ENCODE measurements around the gene NKD1.
"Not testable (repeated sequence)": the region's sequence is repeated elsewhere in the genome, so short reads cannot be mapped to it uniquely, and the experiment has no call there.

NKD1 gene

DNA sequence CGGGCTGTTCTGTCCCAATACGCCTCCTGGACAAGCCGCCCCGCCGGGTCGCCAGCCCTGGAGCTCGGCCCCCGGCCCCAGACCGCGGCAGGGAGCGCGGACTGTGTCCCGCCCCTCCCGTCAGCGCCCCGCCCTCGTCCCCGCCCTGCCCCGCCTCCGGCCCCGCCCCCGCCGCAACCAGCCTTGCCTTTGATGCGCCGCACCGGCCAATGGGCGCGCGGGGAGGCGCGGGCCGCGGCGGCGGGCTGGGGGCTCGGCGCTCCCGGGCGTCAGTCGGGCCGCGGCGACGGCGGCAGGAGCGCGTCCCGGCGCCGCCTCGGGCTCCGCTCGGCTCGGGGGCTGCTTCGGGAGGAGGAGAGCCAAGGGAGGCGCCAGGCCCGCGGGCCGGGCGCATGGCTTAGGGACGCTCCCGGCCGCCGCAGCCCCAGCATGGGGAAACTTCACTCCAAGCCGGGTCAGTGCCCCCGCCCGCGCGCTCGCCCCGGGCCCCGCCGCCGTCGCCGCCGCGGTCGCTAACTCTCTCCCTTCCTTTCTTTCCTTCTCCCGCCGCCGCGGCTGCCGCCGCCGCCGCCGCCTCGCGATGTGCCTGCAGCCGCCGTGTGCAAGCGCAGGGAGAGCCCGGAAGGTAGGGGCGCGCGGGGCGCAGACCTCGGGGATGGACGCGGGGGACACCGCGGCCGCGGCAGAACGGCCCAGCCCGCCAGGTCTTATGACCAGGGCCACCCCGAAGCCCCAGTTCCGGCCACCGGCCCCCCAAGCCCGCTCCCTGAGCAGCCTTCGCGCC is at the start of gene NKD1:
Gene NKD1 (plus strand): TSS at position 272 of the 784 bp plus-strand sequence. CDS start 158 bp downstream, at position 430.
- DNase-seq: no peak

DNA sequence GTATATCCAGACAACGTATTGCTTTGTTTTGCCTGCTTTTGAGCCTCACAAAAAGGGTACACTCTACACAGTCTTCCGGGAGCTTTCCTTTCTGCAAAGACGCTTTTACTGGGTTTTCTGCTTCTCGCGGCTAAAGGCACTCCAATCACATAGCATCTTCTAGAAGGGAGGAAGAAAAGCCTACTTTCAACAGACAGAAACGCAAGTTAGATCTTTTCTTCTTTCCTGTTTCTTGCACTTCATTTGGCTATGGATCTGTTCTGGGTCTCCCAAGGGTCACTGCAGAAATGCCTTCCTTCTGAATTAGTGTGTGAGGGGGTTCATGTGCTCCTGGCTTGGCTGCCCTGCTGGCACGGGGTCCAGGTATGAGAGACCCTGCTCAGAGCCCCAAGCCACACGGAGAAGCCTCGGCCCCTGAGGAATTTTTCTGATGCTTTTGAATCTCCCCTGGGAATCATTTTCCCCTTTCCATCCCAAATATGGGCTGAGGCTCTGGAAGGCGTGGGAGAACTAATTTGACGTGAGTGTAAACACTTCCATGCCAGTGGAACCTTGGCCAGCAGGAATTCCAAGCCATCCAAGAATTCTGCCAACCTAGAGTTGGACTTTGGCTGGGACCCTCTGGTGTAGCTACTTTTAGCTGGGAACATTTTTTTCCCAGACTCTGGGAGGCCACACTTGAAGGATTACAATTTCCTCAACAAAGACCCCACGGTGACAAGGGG is 49.6 kb upstream of the NKD1 start:
- no peak for DNase-seq

DNA sequence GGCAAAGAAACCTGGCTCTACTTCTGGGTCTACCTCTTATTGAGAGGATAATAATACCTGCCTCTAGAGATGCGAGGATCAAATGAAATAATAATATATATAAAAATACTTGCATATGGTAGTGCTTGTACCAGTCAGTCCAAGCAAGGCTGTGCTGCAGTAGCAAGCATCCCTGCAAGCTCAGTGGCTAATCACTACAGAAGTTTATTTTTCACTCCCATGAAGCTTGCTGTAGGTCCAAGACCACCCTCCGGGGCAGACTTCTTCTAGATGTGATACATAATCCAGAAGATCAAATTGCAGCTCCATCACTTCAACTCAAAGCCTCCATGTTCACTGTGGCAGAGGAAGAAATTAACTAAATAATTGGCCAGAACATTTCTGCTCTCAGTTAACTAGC is 48.9 kb upstream of the NKD1 start:
- no peak for DNase-seq

- no peak for DNase-seq
Measured at GRCh38 chr16:50500171-50500874, 47.9 kb upstream of the NKD1 start.

DNA sequence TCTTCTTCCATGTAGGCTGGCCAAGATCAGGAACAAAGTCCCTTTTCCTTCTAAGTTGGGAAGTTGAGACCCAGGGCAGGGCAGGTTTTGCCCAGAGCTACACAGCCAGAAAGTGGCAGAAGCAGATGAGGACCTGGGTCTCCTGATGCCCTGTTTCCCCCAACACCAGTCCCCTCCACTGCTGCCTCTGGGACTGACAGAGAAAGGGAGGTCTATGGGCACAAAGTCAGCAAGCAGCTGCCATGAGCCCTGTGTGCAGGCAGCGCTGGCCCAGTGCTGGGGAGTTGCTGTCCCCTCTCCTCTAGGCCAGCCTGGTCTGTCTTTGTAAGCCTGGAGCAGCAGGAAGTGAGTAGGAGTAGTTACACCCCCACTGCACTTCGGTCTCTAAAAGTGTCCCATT is 46.9 kb upstream of the NKD1 start:
- no peak for DNase-seq

GRCh38 chr16:50501986-50502615 is 46.1 kb upstream of the NKD1 start:
- DNase-seq: no peak

- DNase-seq: no peak
Measured at GRCh38 chr16:50502616-50503011, 45.6 kb upstream of the NKD1 start.

DNA sequence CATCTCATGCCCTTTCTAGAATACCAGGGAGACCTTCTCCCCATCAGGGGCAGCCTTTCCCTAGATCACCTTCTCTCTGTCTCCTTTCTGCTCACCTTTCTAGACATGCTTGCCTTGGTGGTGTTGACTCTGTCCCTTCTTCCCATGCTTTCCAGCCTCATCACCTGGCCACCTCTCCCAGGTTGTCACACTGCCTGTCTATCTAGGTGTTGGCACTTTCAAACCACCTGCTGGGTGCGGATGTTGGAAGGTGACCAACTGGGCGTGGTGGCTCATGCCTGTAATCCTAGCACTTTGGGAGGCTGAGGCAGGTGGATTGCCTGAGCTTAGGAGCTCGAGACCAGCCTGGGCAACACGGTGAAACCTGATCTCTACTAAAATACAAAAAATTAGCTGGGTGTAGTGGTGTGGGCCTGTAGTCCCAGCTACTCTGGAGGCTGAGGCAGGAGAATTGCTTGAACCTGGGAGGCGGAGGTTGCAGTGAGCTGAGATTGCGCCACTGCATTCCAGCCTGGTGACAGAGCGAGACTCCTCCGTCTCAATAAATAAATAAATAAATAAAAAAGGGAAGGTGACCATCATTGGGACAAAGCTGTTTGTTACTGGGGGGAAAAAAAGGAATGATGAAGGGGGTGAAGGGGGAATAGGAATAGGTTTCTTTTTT is 44.2 kb upstream of the NKD1 start:
- not testable (repeated sequence) for DNase-seq

DNA sequence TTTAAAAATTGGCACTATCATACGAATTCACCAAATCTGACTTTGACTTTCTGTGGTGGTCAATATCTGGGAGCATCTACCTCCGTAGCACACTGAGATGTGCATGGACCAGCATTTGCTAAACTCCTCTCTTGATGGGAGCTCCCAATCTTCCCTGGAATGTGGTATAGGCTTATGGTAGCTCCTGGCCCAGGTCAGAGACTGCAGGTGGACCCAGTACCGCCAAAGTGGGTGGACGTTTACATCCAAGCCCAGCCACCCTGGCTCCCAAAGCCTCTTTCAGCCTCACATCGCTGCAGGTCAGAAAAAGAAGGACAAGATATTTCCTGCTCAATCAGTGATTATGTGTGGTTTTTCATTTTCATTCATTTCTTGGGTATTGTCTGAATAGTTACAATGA is 43.1 kb upstream of the NKD1 start:
- DNase-seq: no peak

DNA sequence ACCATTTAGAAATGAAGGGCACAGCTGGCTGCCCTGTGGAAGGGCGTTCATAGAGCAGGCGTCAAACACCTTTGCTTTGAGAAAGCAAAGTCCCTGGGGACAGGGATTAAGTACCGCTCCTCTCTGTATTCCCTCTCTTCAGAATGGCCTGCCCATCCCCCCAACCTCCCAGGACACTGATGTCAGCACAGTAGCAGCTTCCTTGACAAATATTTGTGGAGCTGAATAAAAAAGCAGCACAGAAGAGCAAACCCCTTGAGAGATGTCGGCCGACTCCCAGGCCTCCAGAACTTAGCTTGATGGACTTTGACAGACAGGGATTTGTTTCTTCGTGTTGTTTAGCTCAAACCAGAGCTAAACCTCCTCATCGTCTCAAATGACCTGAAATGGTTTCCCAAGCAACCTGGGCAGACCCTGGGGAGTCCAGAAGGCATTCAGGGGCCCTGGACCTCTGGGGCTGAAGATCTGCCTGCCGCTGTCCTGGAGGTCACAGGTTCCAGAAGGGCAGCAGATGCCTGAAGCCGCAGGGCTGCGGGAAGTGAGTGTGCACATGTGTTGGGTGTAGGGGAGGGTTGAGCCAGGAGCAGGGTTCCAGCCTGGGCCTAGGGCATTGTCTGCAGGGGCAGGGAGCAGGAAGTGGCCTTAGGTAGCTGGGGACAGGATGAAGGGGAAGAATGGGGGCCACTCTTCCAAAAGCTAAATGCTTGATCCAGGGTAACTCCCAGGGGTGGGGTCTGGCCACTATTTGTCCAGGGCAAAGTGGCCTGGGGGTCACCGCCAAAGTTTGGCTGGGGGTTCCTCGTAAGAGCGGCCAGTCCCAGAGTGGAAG is 42.3 kb upstream of the NKD1 start:
- DNase-seq: no peak

- DNase-seq: no peak
Measured at GRCh38 chr16:50506543-50506937, 41.7 kb upstream of the NKD1 start.

GRCh38 chr16:50507397-50507796 is 40.8 kb upstream of the NKD1 start:
- DNase-seq: no peak

GRCh38 chr16:50509521-50510341 is 38.5 kb upstream of the NKD1 start:
- DNase-seq: no peak

DNA sequence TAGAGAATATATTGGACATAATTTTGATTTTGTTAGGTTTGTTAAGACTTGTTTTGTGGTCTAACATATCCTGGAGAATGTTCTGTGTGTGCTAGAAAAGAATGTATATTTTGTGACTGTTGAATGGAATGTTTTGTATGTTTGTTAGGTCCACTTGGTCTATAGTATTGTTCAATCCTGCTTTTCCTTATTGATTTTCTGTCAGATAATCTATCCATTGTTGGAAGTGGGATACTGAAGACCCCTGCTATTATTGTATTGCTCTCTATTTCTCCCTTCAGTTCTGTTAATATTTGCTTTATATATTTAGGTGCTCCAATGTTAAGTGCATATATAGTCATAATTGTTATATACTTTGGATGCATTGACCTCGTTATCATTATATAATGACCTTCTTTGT is 33.0 kb upstream of the NKD1 start:
- DNase-seq: no peak

DNA sequence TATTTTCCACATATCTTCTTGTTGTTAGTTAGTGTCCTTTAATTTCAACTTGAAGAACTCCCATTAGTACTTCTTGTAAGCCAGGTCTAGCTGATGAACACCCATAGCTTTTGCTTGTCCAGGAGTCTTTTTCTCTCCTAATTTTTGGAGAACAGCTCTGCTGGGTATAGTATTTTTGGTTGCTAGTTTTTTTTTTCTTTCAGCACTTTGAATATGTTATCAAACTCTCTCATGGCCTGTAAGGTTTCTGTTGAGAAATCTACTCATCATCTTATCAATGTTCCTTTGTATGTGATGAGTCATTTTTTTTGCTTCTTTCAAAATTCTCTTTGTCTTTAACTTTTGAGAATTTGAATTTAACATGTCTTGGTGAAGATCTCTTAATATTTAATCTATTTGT is 31.8 kb upstream of the NKD1 start:
- no peak for DNase-seq

GRCh38 chr16:50516890-50517289 is 31.3 kb upstream of the NKD1 start:
- DNase-seq: no peak

DNA sequence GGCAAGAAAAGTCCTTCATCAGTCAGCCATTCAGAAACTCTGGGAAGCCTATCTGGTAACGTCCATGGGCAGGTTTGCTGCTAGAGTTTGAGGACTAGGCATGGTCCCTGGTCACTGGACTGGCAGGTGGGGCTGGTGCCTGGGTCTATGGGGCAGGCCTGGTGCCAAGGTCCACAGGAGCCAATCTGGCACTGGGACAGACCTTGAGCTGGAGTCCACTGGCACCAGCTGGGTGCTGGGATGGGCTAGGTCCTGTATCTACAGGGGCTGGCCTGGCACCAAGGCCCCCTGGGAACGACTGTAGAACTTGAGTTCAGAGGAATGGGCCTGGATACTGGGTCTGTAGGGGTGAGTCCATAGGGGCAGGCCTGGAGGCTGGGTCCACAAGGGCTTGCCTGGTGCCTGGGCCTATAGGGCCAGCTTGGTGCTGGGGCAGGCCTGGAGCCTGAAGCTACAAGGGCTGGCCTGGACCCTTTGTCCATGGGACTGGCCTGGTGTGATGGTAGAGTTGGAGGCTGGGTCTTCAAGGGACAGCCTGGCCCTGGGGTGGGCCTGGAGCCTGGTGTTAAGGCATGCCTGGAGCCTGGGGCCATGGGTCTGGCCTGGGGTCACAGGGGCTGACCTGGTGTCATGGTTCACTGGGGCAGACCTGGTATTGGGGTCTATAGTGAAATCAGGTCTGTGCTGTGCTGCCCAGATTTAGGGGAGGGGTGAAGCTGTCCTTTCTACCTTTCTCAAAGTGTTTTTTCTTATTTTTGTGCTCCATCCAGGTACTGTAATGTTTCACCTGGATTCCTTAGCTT is 30.5 kb upstream of the NKD1 start:
- DNase-seq: no peak

DNA sequence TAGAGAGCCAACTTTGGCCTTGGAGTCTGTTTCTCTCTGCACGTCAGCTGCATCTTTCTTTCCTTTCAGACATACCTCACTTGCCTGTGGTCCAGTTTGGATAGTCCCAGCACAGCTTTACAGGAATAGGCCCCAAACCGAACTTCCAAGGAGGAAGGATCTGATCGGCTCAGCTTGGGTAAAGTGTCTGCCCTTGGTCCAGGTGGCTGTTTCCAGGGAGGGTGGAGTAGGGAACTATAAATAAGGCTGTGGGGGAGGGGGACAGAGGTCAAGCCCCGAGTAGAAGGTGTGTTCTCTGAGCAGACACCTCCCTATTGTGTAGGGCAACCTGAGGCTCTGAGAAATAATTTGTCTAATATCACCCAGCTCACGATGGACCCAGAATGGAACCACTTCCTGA is 29.2 kb upstream of the NKD1 start:
- no peak for DNase-seq

- no peak for DNase-seq
Measured at GRCh38 chr16:50519602-50520001, 28.6 kb upstream of the NKD1 start.

All from cortex of kidney (tissue), 1 donor.